H54 (cell line): ENCODE results near the gene BLOC1S4.

Source experiments
- DNase-seq: peaks from one replicate; pipeline ENCODE4 v3.0.0; 2011; ENCODE audit warnings: low spot score, mixed read lengths; ENCODE audit not compliant: insufficient read length
- FAIRE-seq: peaks from 3 replicates; lab custom pipeline; 2011; peaks lifted over from hg19 to GRCh38; lab: Jason Lieb, UNC
- POLR2A ChIP-seq: IDR thresholded peaks from 2 replicates; pipeline ENCODE4 v1.6.1; 2011; ENCODE audit warnings: low read depth, mild to moderate bottlenecking, low read length

Gene BLOC1S4

GRCh38 chr4:6696611-6697010 is 19.4 kb upstream of the BLOC1S4 start:
- FAIRE-seq = no peak
- DNase-seq = no peak
- no peak for TF ChIP-seq POLR2A

DNA sequence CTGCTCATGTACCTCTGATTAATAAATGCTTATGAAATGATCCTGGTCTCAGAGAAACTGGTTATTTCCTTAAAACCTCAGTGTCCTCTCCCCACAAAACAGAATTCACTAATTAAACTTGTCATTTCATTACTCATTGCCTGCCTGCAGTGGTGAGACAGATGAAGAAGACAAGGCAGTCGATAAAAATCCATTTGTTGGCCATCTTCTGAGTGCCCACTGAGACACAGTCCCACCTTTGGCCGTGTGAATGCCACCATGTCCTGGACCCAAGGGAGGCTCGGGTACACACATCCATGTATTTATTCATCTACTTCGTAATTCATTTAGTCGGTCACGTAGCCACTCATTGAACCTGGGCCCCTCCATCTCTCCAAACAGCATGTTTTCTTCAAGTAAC is 18.8 kb upstream of the BLOC1S4 start:
- DNase-seq = no peak
- no peak for FAIRE-seq
- no peak for TF ChIP-seq POLR2A

DNA sequence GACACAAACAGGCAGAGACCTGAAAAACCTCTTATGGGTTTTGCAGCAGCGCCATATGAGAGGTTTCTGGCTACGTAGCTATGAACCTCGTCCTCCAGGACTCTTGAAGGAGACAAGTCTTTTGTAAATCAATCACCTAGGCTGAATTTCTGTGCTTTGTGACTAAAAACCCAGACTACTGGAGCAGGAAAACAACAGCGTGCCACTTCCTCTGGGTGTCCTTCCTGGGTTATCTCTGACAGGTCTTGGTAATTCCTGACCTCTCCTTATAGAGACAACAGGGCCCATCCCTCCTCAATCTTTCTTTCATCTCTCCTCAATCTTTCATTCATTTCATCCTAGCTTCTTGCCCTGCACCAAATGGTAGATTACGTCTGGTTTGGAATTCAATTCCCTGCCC is 16.6 kb upstream of the BLOC1S4 start:
- DNase-seq (no peak), FAIRE-seq (no peak)
- TF ChIP-seq POLR2A = no peak

GRCh38 chr4:6699903-6700302 is 16.1 kb upstream of the BLOC1S4 start:
- no peak for TF ChIP-seq POLR2A
- DNase-seq (no peak), FAIRE-seq (no peak)

GRCh38 chr4:6701371-6701770 is 14.6 kb upstream of the BLOC1S4 start:
- DNase-seq = no peak
- no peak for FAIRE-seq
- no peak for TF ChIP-seq POLR2A

DNA sequence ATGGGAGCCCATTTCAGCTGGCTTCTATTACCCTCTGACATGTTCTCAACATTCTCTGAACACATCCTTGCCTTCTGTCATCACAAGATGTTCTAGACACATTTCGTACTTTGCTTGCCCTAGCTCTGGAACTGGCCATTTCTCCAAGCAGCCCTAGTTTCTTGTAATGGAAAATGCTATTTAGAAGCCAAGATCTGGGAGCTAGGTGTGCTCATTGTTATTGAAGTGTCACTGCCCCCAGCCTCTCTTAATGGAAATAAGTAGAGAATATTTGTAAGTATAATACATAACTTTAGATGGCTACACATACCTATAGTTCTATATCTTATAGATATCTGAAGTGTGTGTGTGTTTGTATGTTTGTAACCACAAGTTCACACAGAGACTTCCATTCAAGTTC is 13.2 kb upstream of the BLOC1S4 start:
- FAIRE-seq = no peak
- no peak for TF ChIP-seq POLR2A
- no peak for DNase-seq

DNA sequence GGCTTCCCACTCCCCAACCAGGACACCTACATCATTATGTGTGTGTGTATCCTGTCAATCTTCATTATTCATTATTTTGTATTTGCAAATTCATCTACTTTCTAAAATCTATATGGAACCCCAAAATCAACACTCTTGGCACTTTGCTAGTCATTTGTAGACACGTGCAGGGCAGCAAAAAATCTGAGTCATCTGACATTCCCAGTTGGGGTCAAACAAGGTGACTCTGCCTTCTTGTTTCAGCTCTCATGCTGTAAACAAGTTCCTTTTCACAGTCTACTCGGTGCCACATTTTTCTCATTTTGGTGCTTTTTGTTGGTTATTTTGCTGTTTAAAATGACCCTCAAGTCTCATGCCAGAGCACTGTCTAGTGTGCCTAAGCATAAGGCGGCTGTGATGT is 12.2 kb upstream of the BLOC1S4 start:
- FAIRE-seq (no peak), DNase-seq (no peak)
- no peak for TF ChIP-seq POLR2A

DNA sequence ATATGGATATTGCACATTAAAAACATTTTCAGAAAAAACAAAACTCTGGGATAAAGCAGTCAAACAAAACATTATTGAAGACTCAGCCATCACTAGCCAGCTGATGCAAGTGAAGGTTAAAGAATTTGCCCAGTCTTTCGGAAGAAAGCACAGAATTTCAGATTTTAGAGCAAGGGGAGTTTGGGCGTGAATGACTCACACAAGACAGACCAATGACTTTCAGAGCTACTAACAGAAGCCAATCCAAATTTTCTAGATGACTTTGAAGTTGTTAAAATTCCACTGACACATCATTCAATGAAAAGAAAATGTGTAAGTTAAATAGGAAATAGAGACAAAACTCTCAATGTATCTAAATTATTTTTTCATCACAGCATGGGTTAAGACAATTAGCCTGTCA is 10.3 kb upstream of the BLOC1S4 start:
- no peak for TF ChIP-seq POLR2A
- no peak for FAIRE-seq
- DNase-seq = no peak

DNA sequence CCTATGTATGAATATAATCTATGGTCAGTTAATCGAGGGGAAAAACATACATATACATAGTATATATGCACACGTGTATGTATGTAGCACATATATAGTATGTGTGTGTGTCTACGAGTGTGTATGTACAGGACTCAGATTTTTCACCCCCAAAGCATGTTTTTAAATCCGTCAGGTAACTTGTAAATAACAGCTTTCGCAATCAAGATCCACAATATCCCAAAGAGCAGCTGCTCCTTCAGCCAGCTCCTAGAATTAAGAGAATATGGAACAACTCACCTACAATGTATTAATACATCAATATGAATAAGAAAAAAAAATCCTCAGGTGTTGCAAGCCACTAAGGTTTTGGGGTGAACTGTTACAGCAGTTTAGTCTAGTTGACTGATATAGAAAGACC is 9.8 kb upstream of the BLOC1S4 start:
- FAIRE-seq (no peak), DNase-seq (no peak)
- TF ChIP-seq POLR2A = no peak

DNA sequence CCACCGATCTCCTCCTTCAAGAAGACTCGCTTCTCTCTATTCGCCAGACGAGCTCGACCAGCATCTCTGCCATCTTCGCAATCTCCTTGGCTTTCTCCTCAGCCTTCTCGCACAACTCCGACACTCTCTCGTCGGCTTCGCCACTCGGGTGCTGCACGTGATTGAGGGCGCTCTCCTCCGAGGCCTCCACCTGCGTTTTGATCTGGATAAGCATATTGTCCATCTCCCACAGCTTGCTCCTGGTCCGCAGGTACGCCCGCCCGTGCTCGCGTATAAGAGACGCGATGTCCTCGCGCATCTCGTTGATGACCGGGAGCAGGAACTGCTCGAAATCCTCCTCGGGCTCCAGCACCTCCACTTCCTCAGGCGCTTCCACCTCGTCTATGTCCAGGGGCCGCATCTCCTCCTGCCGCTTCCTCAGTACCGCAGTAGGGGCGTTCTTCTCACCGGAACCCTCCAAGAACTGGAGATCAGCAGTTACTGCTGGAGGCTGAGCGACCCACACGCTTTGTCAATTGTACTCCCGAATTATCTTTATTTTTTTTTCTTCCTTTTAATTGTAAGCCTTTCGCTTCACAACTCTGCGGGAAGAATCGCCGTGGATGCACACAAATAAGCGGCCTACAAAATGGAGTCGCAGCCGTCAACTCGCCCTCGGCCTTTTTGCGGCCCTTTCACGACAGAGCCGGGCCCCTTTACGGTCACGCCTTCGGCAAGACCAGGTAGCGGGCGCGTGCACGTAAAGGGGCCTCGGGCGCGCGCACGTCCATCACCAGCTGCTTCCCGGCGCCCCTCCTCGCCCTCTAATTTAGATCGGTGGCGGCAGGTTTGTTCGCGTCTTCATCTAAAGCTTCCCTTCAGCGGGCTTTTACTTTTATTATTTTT is 6.5 kb upstream of the BLOC1S4 start, which contains the start of gene MRFAP1L1:
Gene MRFAP1L1 (minus strand): TSS at position 636 of the 885 bp plus-strand sequence. CDS start 236 bp downstream, at position 400.
- FAIRE-seq (no peak), DNase-seq (peak; percentile 59)
- peak; percentile 41; the same call in 1 of the 2 replicates for TF ChIP-seq POLR2A

GRCh38 chr4:6710282-6710681 is 5.7 kb upstream of the BLOC1S4 start:
- TF ChIP-seq POLR2A = no peak
- no peak for DNase-seq
- no peak for FAIRE-seq

- TF ChIP-seq POLR2A = no peak
- FAIRE-seq = no peak
- no peak for DNase-seq
Measured at GRCh38 chr4:6710996-6711395, 5.0 kb upstream of the BLOC1S4 start.

DNA sequence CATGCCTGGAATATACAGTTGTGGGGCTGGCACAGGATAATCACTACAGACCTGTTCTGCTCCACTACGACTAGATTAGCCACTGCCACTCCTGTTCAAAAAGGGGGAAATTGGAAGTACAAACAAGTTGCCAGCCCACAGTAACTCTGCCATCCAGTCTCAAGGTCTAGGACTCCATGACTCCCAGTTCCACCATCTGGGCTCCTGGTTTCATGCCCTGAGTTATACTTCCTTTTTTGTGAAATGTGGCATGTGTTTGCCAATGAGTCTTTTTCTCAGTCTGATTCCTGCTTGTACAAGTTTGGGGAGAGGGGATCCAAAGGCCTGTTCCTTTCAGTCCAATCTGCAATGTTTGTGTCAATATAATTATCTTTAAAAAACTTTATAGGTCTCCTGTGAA is 1.0 kb upstream of the BLOC1S4 start:
- no peak for FAIRE-seq
- no peak for TF ChIP-seq POLR2A
- DNase-seq = no peak

- no peak for DNase-seq
- no peak for TF ChIP-seq POLR2A
- FAIRE-seq = no peak
Measured at GRCh38 chr4:6715704-6716017, 313 bp upstream of the BLOC1S4 start.
